HUES6 (cell line): ENCODE measurements around the gene UGT2B11.
"Not testable (repeated sequence)": the region's sequence is repeated elsewhere in the genome, so short reads cannot be mapped to it uniquely, and the experiment has no call there.

Source experiments
- H3K27ac ChIP-seq: 2 replicates; pipeline ENCODE4 v1.7.0; 2013; ENCODE audit warnings: low read depth, mild to moderate bottlenecking, low read length, inconsistent platforms
- H3K27me3 ChIP-seq: 2 replicates; pipeline ENCODE4 v1.6.1; 2013; ENCODE audit warnings: low read length; ENCODE audit not compliant: control insufficient read depth, insufficient read depth
- H3K36me3 ChIP-seq: 2 replicates; pipeline ENCODE4 v1.6.1; 2013; ENCODE audit warnings: low read length; ENCODE audit not compliant: control insufficient read depth, insufficient read depth
- H3K4me1 ChIP-seq: 2 replicates; pipeline ENCODE4 v1.6.1; 2013; ENCODE audit warnings: low read length; ENCODE audit not compliant: control insufficient read depth, insufficient read depth
- H3K4me3 ChIP-seq: 2 replicates; pipeline ENCODE4 v1.5.1; 2013; ENCODE audit warnings: low read depth, low read length
- H3K9ac ChIP-seq: one replicate; pipeline ENCODE4 v1.6.1; 2013; ENCODE audit warnings: mild to moderate bottlenecking, low read length
- H3K9me3 ChIP-seq: 2 replicates; pipeline ENCODE4 v1.6.1; 2013; ENCODE audit warnings: low read depth, low read length; ENCODE audit not compliant: control insufficient read depth, insufficient read depth

The UGT2B11 gene

GRCh38 chr4:69167300-69167699 is 47.2 kb downstream of the UGT2B11 start:
- H3K27me3 ChIP-seq: no peaks in the 10 kb centered on the region
- H3K9me3 ChIP-seq: no peaks in the 10 kb centered on the region
- H3K9ac ChIP-seq: no peak overlapping the region
- H3K4me3 ChIP-seq: no peak overlapping the region
- H3K27ac ChIP-seq: no peak overlapping the region
- H3K4me1 ChIP-seq: no peaks in the 10 kb centered on the region
- H3K36me3 ChIP-seq: no peaks in the 10 kb centered on the region

GRCh38 chr4:69166376-69166775 is 48.2 kb downstream of the UGT2B11 start:
- not testable (repeated sequence) for H3K4me1 ChIP-seq, H3K4me3 ChIP-seq, H3K9me3 ChIP-seq, H3K27me3 ChIP-seq, H3K27ac ChIP-seq, H3K36me3 ChIP-seq, H3K9ac ChIP-seq

DNA sequence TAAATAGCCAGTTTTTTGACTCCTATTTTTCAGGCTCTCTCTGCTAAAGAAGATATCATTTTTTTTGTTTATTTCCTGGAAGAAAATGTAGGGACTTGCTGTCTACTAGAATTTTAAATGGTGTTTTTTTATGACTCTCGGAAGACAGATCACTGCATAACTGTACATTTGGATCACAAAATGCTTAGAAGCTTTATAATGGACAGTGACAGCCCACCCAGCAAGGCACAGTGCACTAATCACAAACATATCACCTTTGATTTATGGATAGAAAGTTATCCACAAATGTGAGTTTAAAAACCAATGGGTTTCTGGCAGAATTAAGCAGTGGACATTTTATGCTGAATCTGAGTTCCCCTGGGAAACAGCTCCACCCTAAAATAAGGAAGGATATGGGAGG is 48.8 kb downstream of the UGT2B11 start:
- not testable (repeated sequence) for H3K27me3 ChIP-seq, H3K9me3 ChIP-seq, H3K9ac ChIP-seq, H3K4me1 ChIP-seq, H3K4me3 ChIP-seq, H3K36me3 ChIP-seq, H3K27ac ChIP-seq

DNA sequence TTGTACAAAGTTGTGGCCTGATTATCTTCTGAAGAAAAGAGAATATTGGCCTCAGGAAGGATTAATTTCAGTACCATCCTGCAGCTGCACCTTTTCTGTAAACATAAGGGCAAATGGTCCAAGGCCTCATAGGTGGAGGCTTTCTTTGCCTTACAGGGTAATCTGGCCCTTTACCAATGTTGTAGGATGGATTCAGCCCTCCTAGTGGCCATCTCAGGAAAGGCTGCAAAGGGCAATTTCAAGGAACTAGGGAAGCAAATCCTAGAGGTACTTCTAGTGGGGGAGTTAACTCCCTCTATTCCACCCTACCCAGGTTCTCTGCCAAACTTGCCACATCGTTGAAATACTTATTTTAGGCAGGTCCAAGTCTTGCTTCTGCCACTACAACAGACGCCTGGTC is 57.6 kb downstream of the UGT2B11 start:
- no peaks in the 10 kb centered on the region for H3K27me3 ChIP-seq
- H3K4me3 ChIP-seq: no peak overlapping the region
- no peaks in the 10 kb centered on the region for H3K9me3 ChIP-seq
- H3K36me3 ChIP-seq: no peaks in the 10 kb centered on the region
- H3K4me1 ChIP-seq: no peaks in the 10 kb centered on the region
- H3K27ac ChIP-seq: no peak overlapping the region
- H3K9ac ChIP-seq: no peak overlapping the region

- Histone ChIP-seq H3K27me3 (no peaks in the 10 kb centered on the region), H3K27ac (no peak overlapping the region), H3K36me3 (no peaks in the 10 kb centered on the region), H3K9me3 (no peaks in the 10 kb centered on the region), H3K4me1 (no peaks in the 10 kb centered on the region), H3K9ac (no peak overlapping the region), H3K4me3 (no peak overlapping the region)
Measured at GRCh38 chr4:69154021-69154420, 60.5 kb downstream of the UGT2B11 start.
